Measurements from ENCODE around the gene FOXRED2. TPM values are rescaled to one million over a fixed set of nuclear protein-coding genes. Genes with fewer than 3 reads are reported as not detected.
"Not testable (repeated sequence)": the region's sequence is repeated elsewhere in the genome, so short reads cannot be mapped to it uniquely, and the experiment has no call there.

Gene FOXRED2
- total RNA-seq, 1 donor from 2014 or later, result 8.0 TPM

DNA sequence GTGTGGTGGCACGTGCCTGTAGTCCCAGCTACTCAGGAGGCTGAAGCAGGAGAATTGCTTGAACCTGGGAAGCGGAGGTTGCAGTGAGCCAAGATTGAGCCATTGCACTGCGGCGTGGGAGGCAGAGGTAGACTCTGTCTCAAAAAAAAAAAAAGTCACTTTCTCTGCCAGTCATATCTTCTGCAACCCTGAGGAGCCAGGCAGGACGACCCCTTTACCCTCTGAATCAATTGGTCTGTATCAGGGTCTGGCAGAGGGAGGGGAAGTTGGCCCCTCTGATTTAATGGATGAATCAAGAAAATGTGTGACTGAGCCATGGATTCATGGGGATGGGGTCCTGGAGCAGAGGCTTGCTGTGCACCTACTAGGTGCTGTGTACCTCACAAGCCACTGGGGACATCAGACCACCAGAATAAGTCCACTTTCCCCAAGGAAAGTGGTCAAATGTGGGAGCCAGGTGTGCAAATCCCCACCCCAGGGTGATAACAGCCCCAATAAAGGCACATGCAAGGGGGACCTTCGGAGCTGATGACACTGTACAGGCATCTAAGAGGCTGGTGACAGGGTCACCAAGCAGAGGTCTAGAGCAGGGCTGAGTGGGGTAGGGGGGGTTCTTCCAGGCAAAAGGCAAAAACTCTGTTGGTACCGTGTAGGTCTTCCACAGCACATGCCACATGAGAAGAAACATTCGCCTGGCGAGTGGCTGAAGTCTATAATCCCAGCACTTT is 54.4 kb downstream of the FOXRED2 start:
- no peak for DNase-seq (ENCODE audit: low read depth)

DNA sequence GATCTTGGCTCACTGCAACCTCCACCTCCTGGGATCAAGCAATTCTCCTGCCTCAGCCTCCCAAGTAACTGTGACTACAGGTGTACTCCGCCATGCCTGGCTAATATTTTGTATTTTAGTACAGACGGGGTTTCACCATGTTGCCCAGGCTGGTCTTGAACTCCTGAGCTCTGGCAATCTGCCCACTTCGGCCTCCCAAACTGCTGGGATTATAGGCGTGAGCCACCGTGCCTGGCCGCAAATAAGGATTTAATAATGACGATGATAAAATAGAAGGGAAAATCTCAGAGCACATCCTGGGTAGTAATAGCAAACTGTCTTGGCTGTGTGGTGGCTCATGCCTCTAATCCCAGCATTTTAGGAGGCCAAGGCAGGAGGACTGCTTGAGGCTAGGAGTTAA is 55.9 kb downstream of the FOXRED2 start:
- not testable (repeated sequence) for DNase-seq (ENCODE audit: low read depth)

DNA sequence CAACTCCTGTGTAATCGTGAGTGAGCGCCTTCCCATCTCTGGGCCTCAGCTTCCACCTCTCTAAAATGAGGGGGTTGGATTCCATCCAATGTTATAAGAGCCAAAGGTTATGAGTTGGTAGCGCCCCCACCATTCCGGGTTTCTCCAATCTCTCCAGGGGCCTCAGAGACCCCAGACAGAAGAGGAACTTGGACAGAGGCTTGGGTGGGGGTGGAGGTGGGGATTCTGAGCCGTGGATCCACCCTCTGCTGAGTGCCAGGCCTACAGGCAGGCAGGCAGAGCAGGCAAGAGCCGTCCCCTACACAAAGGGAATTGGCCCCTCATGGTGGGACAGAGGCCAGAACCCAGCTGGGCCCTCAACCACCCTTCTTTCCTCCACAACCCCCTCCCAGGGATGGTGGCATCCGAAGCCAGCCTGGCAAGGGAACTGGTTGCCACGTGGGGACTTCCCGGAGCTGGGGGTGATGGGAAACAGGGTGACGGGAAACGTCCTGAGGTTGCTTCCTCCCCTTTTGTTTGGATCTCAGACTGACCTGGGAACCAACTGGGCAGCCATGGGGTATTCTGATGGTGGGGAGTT is 57.2 kb downstream of the FOXRED2 start:
- no peak for DNase-seq (ENCODE audit: low read depth)

DNA sequence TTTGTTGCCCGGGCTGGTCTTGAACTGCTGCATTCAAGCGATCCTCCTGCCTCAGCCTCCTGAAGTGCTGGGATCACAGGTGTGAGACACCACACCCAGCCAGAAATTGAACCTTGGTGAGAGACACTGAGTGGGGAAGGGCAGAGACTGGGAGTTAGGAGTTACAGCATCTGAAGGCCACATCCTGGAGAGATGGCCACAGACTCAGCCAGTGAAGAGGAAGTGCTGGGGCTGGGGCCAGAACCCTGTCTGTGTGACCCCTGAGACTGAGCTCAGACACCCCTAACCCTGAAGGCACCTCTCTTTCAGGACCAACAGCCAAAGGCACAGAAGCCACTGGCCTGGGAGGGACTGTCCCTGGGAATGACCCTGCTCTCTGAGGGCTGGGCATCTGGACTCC is 59.2 kb downstream of the FOXRED2 start:
- DNase-seq (ENCODE audit: low read depth), result no peak

DNA sequence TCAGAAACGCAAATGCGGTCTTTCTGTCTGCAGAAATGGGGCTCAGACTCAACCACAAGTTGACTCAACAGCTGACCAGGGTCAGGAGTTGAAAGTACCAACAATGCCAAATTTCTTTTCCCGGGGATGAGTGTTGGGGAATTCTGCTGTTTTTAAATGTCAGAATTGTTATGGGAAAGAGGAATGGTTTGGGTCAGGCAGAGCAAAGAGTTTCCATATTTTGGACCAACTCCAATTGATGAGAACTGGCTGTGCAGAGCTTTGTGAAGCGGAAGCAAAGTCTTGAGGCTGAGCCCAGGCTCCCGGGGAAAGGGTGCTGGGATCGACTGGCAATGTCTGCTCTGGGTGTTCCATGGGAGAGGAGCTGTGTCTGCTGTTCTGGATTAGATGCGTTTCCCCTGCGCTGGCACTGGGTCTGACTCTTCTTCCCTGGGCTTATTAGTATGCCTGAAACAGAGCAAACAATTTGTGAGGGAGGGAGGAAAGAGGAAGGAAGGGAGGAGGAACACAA is 61.6 kb downstream of the FOXRED2 start:
- peak; percentile 45 for DNase-seq (ENCODE audit: low read depth)

DNA sequence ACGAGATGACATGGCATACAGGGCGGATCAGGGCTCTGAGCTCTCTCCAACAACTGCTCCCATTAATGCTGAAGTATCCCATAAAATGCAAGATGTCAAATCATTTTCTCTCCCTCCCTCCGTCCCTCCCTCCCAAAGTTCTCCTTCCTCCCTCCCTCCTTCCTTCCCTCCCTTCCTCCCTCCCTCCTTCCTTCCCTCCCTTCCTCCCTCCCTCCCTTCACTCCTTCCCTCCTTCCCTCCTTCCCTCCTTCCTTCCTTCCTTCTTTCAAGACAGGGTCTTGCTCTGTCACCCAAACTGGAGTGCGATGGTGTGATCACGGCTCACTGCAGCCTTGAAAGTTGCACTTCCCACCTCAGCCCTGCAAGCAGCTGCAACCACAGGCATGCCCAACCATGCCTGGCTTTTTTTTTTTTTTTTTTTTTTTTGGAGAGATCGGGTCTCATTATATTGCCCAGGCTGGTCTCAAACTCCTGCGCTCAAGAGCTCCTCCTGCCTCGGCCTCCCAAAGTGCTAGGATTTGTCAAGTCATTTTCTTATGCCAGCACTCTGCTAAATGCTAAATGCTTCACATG is 63.6 kb downstream of the FOXRED2 start:
- DNase-seq (ENCODE audit: low read depth), result no peak

DNA sequence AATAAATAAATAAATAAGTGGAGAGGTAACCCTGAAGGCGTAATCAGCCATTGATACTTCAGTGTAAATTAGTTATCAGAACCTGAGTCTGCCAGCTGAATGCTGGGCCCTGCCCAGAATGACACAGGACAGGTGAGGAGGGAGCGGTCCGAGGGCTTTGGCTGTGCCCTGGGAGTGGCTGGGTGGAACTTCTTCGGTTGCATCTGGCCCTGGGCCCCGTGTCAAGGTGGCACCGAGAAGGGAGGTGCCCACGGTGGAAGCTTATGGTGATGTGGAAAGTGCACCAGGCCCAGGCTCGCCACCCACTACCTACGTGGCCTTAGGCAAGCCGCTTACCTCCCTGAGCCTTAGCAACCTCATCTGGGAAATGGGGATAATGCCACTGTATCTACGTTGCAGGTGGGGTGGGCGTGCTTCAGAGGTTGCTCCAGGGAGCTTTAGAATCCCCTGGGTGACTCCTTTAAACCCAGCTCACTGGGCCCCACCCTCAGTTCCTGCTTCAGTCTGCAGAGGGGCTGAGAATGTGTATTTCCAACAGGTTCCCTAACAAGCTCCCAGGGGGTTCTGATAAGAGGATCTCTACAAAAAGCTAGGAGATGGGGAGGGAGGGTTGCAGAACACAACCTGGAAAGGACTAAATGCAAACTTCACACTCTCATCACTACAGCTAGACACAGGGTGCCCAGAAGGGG is 64.2 kb downstream of the FOXRED2 start:
- DNase-seq (ENCODE audit: low read depth), result no peak

DNA sequence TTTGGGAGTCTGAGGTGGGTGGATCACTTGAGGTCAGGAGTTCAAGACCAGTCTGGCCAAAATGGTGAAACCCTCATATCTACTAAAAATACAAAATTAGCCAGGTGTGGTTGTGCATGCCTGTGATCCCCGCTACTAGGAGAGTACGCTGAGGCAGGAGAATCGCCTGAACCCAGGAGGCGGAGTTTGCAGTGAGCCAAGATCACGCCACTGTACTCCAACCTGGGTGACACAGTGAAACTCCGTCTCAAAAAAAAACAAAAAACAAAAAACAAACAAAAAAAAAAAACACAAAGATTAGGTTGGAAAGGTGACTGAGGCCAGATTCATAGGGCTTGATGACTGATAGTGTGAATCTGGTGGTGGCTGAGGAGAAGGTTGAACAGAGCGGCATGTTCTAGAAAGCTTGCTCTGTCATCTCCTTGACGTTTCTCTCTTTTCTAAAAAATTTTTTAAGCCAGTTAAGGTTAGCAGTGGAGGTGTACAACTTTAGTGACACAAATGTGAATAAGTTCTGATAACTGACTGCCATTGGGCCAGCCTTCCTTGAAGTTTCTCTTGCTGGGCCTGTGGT is 66.3 kb downstream of the FOXRED2 start:
- no peak for DNase-seq (ENCODE audit: low read depth)

DNA sequence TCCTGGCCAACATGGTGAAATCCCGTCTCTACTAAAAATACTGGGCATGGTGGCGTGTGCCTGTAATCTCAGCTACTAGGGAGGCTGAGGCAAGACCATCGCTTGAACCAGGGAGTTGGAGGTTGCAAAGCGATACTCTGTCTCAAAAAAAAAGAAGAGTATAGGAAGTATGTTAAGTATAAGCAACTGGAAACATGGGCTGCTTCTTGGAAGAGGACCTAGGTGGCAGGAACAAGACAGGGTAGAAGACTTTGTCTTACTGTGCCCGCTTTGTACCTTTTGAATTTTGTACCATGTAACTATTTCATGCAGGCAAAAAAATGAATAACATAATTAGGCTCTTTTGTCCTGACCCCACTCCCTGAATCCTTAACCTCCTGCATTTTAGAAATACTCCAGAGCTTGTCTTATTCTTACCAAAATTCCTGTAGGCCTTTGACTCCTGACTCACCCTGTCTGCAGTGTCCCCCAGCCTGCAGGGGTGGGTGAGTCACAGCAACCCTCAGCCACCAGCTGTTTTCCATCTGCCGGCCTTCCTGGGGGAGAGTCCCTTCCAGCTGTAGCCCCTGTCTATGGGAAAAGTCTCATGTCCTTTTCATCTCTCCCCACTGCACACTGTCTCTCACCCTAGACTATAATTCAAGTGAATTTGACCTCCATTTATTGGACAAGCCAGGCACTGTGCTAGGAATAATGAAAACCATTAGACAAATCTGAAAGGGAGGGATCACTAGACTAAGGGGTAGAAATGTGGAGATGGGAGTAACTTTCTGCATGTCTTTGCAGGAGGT is 67.2 kb downstream of the FOXRED2 start:
- peak; percentile 83 for DNase-seq (ENCODE audit: low read depth)

Other genes starting within 250 kb of the FOXRED2 start
- gene MYH9, start 119.1 kb downstream of the FOXRED2 start, total RNA-seq, result 1,031 and 1,268 TPM in 2 replicates
- 14.8 and 30.1 TPM in 2 replicates for gene TXN2, start 25.4 kb downstream of the FOXRED2 start, total RNA-seq
- gene EIF3D, start 22.1 kb upstream of the FOXRED2 start, total RNA-seq, result 438 and 738 TPM in 2 replicates
- gene CACNG2, start 196.7 kb upstream of the FOXRED2 start, total RNA-seq, result not detected in 2 replicates

Measured in renal cortical epithelial cell (primary cell).